ENCODE data around the gene OSBPL10. TPM values are rescaled to one million over a fixed set of nuclear protein-coding genes. Genes with fewer than 3 reads are reported as not detected.

Gene OSBPL10
- total RNA-seq, 1 donor from 2014 or later, result 52.7 TPM

DNA sequence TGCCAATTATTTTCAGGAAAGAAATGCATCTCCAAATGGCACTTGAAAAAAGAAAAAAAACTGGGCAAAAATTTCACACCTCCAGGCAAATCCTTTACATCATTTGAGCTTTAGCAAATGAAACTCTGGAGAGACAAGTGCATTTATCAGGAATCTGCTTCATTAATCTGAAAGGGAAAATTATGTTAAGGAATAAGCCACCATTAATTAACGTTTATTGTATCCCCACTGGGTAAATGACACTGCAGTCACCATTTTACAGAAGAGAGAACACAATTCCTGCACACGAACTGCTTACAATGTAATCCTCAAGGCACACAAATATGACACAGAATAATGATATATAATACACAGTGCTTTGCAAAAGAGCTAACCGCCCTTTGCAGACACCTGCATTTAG is 217.3 kb downstream of the OSBPL10 start:
- H3K4me3 ChIP-seq (ENCODE audit: insufficient read depth, low read depth, low read length), result no peak overlapping the region
- no peak overlapping the region for H2AFZ ChIP-seq (ENCODE audit: low read depth, low read length)
- no peaks in the 10 kb centered on the region for H3K36me3 ChIP-seq (ENCODE audit: insufficient read depth, low read length)
- no peak overlapping the region for H3K4me2 ChIP-seq (ENCODE audit: low read length)
- H3K4me1 ChIP-seq (ENCODE audit: insufficient read depth, low read length), result no peaks in the 10 kb centered on the region
- H3K27ac ChIP-seq (ENCODE audit: low read depth, low read length), result no peak overlapping the region
- H3K79me2 ChIP-seq (ENCODE audit: insufficient read depth, low read length), result no peaks in the 10 kb centered on the region
- Mint-ChIP-seq H3K36me3 (ENCODE audit: low read depth, unreplicated experiment) (peaks cover 2% of the 10 kb centered on the region), H3K4me1 (ENCODE audit: low read depth, unreplicated experiment) (peaks cover 7% of the 10 kb centered on the region), H3K27me3 (ENCODE audit: low read depth, unreplicated experiment) (no peaks in the 10 kb centered on the region), H3K4me3 (ENCODE audit: unreplicated experiment) (no peak overlapping the region), H3K9me3 (ENCODE audit: unreplicated experiment) (no peaks in the 10 kb centered on the region), H3K27ac (ENCODE audit: unreplicated experiment) (no peak overlapping the region)
- TF ChIP-seq EZH2 (IDR thresholded peaks at IDR 0.05; ENCODE audit: insufficient read depth, low read length), result no peak
- TF ChIP-seq, protein P1, sequence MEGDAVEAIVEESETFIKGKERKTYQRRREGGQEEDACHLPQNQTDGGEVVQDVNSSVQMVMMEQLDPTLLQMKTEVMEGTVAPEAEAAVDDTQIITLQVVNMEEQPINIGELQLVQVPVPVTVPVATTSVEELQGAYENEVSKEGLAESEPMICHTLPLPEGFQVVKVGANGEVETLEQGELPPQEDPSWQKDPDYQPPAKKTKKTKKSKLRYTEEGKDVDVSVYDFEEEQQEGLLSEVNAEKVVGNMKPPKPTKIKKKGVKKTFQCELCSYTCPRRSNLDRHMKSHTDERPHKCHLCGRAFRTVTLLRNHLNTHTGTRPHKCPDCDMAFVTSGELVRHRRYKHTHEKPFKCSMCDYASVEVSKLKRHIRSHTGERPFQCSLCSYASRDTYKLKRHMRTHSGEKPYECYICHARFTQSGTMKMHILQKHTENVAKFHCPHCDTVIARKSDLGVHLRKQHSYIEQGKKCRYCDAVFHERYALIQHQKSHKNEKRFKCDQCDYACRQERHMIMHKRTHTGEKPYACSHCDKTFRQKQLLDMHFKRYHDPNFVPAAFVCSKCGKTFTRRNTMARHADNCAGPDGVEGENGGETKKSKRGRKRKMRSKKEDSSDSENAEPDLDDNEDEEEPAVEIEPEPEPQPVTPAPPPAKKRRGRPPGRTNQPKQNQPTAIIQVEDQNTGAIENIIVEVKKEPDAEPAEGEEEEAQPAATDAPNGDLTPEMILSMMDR (IDR thresholded peaks at IDR 0.05; ENCODE audit: insufficient read depth, low read depth, low read length), result no peak
- H3K27me3 ChIP-seq (ENCODE audit: insufficient read depth, low read length), result no peaks in the 10 kb centered on the region
- H3K9me3 ChIP-seq (ENCODE audit: insufficient read depth, low read depth, low read length), result no peaks in the 10 kb centered on the region
- H4K20me1 ChIP-seq (ENCODE audit: insufficient read depth, low read length), result peaks cover 17% of the 10 kb centered on the region
- no peak for DNase-seq (ENCODE audit: low read depth)
- FAIRE-seq, result no peak
- H3K9ac ChIP-seq (ENCODE audit: low read length), result no peak overlapping the region

DNA sequence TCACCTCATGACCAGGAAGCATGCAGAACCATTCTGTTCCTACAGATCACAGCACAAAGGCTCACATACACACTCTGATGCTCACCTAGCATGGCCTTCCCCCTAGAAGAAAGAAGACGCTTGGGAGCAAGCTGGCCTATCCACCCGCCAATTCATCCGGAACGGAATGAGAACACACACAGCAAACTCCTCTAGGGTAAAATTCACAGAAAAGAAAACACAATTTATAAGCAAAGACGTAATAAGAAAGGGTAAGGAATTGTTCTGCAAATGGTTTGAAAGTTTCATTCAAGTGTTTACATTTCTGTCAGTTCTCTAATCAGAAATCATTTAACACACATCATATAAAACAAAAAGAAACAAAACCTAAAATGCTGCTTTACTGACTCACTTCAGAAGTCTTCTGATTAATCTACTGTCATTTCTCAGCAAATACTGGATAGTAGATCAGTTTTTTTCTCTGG is 218.1 kb downstream of the OSBPL10 start:
- Histone ChIP-seq H3K27ac (ENCODE audit: low read depth, low read length) (no peak overlapping the region), H2AFZ (ENCODE audit: low read depth, low read length) (no peak overlapping the region), H3K36me3 (ENCODE audit: insufficient read depth, low read length) (no peaks in the 10 kb centered on the region), H3K4me2 (ENCODE audit: low read length) (no peak overlapping the region), H4K20me1 (ENCODE audit: insufficient read depth, low read length) (peaks cover 10% of the 10 kb centered on the region), H3K4me1 (ENCODE audit: insufficient read depth, low read length) (no peaks in the 10 kb centered on the region), H3K27me3 (ENCODE audit: insufficient read depth, low read length) (no peaks in the 10 kb centered on the region), H3K9me3 (ENCODE audit: insufficient read depth, low read depth, low read length) (no peaks in the 10 kb centered on the region), H3K9ac (ENCODE audit: low read length) (no peak overlapping the region), H3K79me2 (ENCODE audit: insufficient read depth, low read length) (no peaks in the 10 kb centered on the region), H3K4me3 (ENCODE audit: insufficient read depth, low read depth, low read length) (no peak overlapping the region)
- Mint-ChIP-seq H3K4me1 (ENCODE audit: low read depth, unreplicated experiment) (peaks cover 7% of the 10 kb centered on the region), H3K36me3 (ENCODE audit: low read depth, unreplicated experiment) (peaks cover 2% of the 10 kb centered on the region), H3K4me3 (ENCODE audit: unreplicated experiment) (no peak overlapping the region), H3K27me3 (ENCODE audit: low read depth, unreplicated experiment) (no peaks in the 10 kb centered on the region), H3K9me3 (ENCODE audit: unreplicated experiment) (no peaks in the 10 kb centered on the region), H3K27ac (ENCODE audit: unreplicated experiment) (no peak overlapping the region)
- TF ChIP-seq, protein P1 (IDR thresholded peaks at IDR 0.05; ENCODE audit: insufficient read depth, low read depth, low read length), result no peak
- no peak for TF ChIP-seq EZH2 (IDR thresholded peaks at IDR 0.05; ENCODE audit: insufficient read depth, low read length)
- FAIRE-seq (no peak), DNase-seq (ENCODE audit: low read depth) (peak; percentile 30)

- H4K20me1 ChIP-seq (ENCODE audit: insufficient read depth, low read length), result peaks cover 9% of the 10 kb centered on the region
- H2AFZ ChIP-seq (ENCODE audit: low read depth, low read length), result no peak overlapping the region
- no peak overlapping the region for H3K27ac ChIP-seq (ENCODE audit: low read depth, low read length)
- H3K4me2 ChIP-seq (ENCODE audit: low read length), result no peak overlapping the region
- no peaks in the 10 kb centered on the region for H3K36me3 Mint-ChIP-seq (ENCODE audit: low read depth, unreplicated experiment)
- H3K27ac Mint-ChIP-seq (ENCODE audit: unreplicated experiment), result no peak overlapping the region
- no peaks in the 10 kb centered on the region for H3K36me3 ChIP-seq (ENCODE audit: insufficient read depth, low read length)
- no peaks in the 10 kb centered on the region for H3K4me1 ChIP-seq (ENCODE audit: insufficient read depth, low read length)
- no peaks in the 10 kb centered on the region for H3K27me3 Mint-ChIP-seq (ENCODE audit: low read depth, unreplicated experiment)
- H3K4me3 Mint-ChIP-seq (ENCODE audit: unreplicated experiment), result no peak overlapping the region
- DNase-seq (ENCODE audit: low read depth) (no peak), FAIRE-seq (no peak)
- TF ChIP-seq EZH2 (IDR thresholded peaks at IDR 0.05; ENCODE audit: insufficient read depth, low read length), result no peak
- TF ChIP-seq, protein P1 (IDR thresholded peaks at IDR 0.05; ENCODE audit: insufficient read depth, low read depth, low read length), result no peak
- peaks cover 7% of the 10 kb centered on the region for H3K4me1 Mint-ChIP-seq (ENCODE audit: low read depth, unreplicated experiment)
- H3K27me3 ChIP-seq (ENCODE audit: insufficient read depth, low read length), result no peaks in the 10 kb centered on the region
- H3K9me3 ChIP-seq (ENCODE audit: insufficient read depth, low read depth, low read length), result no peaks in the 10 kb centered on the region
- no peak overlapping the region for H3K4me3 ChIP-seq (ENCODE audit: insufficient read depth, low read depth, low read length)
- no peak overlapping the region for H3K9ac ChIP-seq (ENCODE audit: low read length)
- H3K9me3 Mint-ChIP-seq (ENCODE audit: unreplicated experiment), result no peaks in the 10 kb centered on the region
- no peaks in the 10 kb centered on the region for H3K79me2 ChIP-seq (ENCODE audit: insufficient read depth, low read length)
Measured at GRCh38 chr3:31762097-31762764, 218.8 kb downstream of the OSBPL10 start.

Data from astrocyte (in vitro differentiated cells and primary cell).